GM12891 (cell line): ENCODE measurements around the gene DLX3.

Experiments used
- DNase-seq: peaks from one replicate; pipeline ENCODE4 v3.0.0; 2011; ENCODE audit warnings: low spot score; ENCODE audit not compliant: insufficient read length
- FAIRE-seq: peaks from 2 replicates; lab custom pipeline; 2011; peaks lifted over from hg19 to GRCh38; lab: Jason Lieb, UNC
- PAX5 ChIP-seq: IDR thresholded peaks from 2 replicates; pipeline ENCODE4 v1.6.1; 2011; ENCODE audit warnings: low read length, moderate library complexity, mild to moderate bottlenecking; ENCODE audit not compliant: insufficient read depth, severe bottlenecking
- POLR2A ChIP-seq: IDR thresholded peaks from 2 replicates; pipeline ENCODE4 v1.6.1; 2011; ENCODE audit warnings: low read depth, low read length, control low read depth
- POLR2AphosphoS5 ChIP-seq: IDR thresholded peaks from 2 replicates; pipeline ENCODE4 v1.6.1; 2011; ENCODE audit warnings: low read depth, low read length, control low read depth
- POU2F2 ChIP-seq: IDR thresholded peaks from 2 replicates; pipeline ENCODE4 v1.6.1; 2011; ENCODE audit warnings: low read depth, mild to moderate bottlenecking, control low read depth, low read length, moderate library complexity
- SPI1 ChIP-seq: IDR thresholded peaks from 2 replicates; pipeline ENCODE4 v1.6.1; 2011; ENCODE audit warnings: low read depth, low read length, control low read depth
- TAF1 ChIP-seq: IDR thresholded peaks from 2 replicates; pipeline ENCODE4 v1.6.1; 2011; ENCODE audit warnings: low read depth, low read length, control low read depth

DLX3 gene

DNA sequence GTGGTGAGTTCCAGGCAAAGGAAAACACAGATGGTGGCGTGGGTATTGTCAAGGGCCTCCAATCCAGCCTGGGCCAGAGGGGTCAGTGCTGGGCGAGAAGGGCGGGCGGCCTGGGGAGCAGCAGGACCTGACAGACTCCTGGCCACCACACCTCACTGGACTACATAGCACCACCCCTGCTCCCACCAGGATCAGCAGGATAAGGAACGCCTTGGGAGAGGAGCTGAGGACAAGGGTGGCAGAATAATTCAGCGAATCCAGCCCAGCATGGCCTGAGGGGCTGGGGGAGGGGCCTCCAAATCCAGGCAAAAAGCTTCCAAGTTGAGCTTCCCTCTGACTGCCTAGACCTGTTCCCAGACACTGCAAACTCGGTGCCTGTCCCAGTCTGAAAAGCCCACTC is 19.5 kb downstream of the DLX3 start:
- DNase-seq (no peak), FAIRE-seq (no peak)
- TF ChIP-seq SPI1, result no peak
- no peak for TF ChIP-seq TAF1
- TF ChIP-seq POLR2A, result no peak
- no peak for TF ChIP-seq PAX5
- TF ChIP-seq POLR2AphosphoS5, result no peak
- TF ChIP-seq POU2F2, result no peak

DNA sequence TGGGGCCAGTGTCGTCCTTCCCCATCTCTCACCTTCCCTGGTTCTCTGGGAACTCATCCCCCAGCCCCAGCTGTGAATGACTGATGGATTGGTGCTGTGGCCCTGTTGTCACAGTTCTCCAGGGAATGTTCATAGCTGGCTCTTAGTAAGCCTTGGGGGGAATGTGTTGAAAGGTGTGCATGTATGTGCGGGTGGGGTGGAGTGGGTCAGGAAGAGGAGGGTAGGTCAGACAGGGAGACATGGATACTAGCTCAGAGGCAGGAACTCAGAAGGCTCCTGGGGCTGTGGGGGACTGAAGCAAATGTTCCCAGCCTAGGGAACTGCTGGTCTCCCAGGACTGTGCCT is 21.8 kb downstream of the DLX3 start:
- FAIRE-seq, result no peak
- no peak for DNase-seq
- TF ChIP-seq PAX5 (no peak), POLR2AphosphoS5 (no peak), SPI1 (no peak), POLR2A (no peak), TAF1 (no peak), POU2F2 (no peak)

DNA sequence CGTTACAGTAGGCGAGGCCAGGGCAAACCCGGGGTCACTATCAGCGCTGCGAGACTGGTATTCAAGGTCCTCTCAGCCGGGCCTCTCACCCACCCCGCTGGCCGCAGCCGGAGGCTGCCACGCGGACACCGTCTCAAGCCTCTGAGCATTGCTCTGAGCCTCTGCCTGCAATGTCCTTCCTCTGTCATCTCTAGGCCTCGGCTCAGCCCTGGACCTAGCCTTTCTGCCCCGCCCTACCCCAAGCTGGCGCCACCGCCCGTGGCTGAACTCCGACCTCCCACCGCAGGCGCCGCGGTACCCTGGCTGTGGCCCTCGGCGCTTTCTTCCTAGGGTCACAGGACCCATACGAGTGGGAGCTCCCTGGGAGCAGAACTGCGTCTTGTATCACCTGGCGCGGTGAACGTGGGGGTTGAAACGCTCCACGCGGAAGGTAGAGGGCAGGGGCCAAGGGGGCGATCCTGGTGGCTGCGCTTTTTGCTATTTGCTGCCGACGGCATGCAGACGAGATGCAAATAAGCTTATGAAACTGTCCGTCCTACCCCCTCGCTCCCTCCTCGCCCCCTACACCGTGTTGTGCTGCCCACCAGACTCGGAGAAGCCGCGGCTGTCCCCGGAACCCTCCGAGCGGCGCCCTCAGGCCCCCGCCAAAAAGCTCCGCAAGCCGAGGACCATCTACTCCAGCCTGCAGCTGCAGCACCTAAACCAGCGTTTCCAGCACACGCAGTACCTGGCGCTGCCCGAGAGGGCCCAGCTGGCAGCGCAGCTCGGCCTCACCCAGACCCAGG is 22.3 kb downstream of the DLX3 start:
- DNase-seq (no peak), FAIRE-seq (no peak)
- no peak for TF ChIP-seq POLR2A
- no peak for TF ChIP-seq TAF1
- no peak for TF ChIP-seq PAX5
- TF ChIP-seq POLR2AphosphoS5, result no peak
- TF ChIP-seq POU2F2, result no peak
- TF ChIP-seq SPI1, result no peak

- FAIRE-seq, result no peak
- no peak for DNase-seq
- TF ChIP-seq TAF1, result no peak
- no peak for TF ChIP-seq POLR2A
- no peak for TF ChIP-seq POU2F2
- no peak for TF ChIP-seq PAX5
- no peak for TF ChIP-seq SPI1
- no peak for TF ChIP-seq POLR2AphosphoS5
These were observed 23.1 kb downstream of the DLX3 start for GRCh38 chr17:49971848-49972485.

DNA sequence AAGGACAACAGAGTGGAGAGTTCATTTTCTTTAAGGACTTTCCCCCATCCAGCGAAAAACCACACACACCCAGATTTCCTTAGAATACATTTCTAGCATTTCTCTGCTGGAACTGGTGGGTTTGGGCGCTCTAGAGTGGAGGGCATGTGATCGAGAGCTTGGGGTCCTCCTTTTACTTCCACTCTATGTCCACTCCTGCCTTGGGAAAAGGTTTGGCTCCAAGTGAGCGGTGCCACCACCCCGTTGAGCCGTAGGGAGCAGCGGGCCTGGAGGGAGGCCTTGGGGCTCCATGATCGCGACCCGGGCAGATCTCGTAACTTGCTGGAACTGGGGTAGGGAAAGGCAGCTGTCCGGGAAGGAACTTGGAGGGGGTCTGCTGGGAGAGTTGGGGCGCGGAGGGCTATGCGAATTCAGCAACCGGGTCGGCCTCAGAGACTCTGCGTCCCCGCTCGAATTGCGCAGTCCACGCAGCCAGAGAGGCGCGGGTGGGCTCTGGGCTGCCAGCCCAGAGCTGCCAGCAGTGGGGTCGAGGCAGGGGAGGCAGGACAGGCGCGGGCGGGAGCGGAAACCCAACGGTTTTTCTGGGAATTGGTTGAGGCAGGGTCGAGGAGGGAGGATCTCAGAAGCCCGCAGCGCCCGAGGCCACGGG is 23.7 kb downstream of the DLX3 start:
- FAIRE-seq, result no peak
- no peak for TF ChIP-seq POU2F2
- no peak for TF ChIP-seq SPI1
- TF ChIP-seq POLR2AphosphoS5, result no peak
- no peak for TF ChIP-seq TAF1
- TF ChIP-seq POLR2A, result no peak
- no peak for TF ChIP-seq PAX5
- no peak for DNase-seq

DNA sequence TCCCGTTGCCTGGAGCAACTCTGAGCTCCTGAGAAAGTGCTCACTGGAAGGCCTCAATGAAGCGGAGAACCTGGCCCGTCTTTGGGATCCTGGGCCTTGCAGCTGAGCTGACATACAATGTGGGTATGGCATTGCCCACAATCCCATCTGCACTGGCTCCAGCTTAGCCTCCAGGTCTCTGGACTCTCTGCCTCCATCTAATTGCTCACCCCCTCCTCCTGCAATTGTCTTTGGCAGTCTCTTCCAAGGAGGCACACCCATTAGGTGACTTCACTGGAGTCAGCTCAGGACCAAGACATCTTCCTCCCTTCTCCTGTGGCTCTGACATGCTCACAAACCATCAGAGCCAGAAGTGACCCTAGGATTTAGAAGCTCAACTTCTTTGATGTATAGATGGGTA is 24.5 kb downstream of the DLX3 start:
- no peak for TF ChIP-seq POU2F2
- TF ChIP-seq POLR2A, result no peak
- no peak for TF ChIP-seq POLR2AphosphoS5
- TF ChIP-seq SPI1, result no peak
- no peak for TF ChIP-seq PAX5
- TF ChIP-seq TAF1, result no peak
- DNase-seq (no peak), FAIRE-seq (no peak)

DNA sequence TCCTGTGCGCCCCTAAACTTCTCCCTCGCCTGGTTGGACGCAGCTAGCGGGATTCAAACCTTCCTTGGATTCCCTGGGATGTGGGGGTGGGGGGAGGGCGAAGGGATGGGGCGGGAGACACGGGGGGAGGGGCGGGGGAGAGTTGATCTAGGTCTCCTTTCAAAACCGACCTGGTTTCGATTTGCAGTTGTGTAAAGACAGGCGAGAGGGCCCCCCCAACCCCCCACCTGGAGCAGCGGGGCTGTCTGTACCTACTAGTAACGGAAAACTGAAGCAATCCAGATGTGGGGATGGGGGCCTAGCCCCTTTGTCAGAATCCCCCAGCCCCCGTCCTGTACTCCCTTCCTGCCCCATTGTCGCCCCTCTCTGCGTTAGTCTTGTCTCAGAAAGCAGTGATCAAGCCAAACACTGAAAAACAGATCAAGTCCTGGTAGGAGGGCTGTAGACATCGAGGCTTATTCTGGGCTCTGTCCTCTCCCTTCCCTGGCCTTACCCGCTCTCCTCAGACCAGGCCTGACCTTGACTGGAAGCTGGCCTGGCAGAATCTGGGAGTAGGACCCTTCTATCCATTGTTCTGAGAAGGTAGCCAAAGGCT is 25.1 kb downstream of the DLX3 start:
- TF ChIP-seq PAX5 (no peak), TAF1 (no peak), POLR2A (no peak), POU2F2 (no peak), POLR2AphosphoS5 (no peak), SPI1 (no peak)
- FAIRE-seq, result no peak
- no peak for DNase-seq

- FAIRE-seq (no peak), DNase-seq (no peak)
- TF ChIP-seq SPI1 (no peak), TAF1 (no peak), PAX5 (no peak), POLR2AphosphoS5 (no peak)
These were observed 25.8 kb downstream of the DLX3 start, which contains the start of gene DLX4 for GRCh38 chr17:49969134-49969759. DLX4 (plus strand) TSS chr17:49969190; CDS start chr17:49969469, 279 bp downstream.
